ENCODE results near the gene BRF1.

DNA sequence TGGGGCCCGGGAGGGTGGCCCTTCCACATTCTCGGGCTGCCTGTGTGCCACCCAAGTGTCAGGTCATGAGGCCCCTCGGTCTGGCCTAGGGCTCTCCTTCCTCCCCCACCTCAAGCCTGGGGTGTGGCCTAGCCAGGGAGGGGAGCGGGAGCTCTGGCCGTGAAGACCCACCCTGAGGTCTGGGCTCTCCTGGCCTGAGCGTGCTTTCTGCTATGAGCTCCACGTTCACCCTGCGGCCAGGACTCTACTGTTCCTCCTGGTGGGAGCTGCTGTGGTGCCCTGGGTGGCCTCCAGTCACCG lies 25.7 kb upstream of the BRF1 start:
- no peak for TF ChIP-seq POLR2AphosphoS5 (IDR thresholded peaks at IDR 0.05; ENCODE audit: low read depth, low read length)
- TF ChIP-seq, protein P1, sequence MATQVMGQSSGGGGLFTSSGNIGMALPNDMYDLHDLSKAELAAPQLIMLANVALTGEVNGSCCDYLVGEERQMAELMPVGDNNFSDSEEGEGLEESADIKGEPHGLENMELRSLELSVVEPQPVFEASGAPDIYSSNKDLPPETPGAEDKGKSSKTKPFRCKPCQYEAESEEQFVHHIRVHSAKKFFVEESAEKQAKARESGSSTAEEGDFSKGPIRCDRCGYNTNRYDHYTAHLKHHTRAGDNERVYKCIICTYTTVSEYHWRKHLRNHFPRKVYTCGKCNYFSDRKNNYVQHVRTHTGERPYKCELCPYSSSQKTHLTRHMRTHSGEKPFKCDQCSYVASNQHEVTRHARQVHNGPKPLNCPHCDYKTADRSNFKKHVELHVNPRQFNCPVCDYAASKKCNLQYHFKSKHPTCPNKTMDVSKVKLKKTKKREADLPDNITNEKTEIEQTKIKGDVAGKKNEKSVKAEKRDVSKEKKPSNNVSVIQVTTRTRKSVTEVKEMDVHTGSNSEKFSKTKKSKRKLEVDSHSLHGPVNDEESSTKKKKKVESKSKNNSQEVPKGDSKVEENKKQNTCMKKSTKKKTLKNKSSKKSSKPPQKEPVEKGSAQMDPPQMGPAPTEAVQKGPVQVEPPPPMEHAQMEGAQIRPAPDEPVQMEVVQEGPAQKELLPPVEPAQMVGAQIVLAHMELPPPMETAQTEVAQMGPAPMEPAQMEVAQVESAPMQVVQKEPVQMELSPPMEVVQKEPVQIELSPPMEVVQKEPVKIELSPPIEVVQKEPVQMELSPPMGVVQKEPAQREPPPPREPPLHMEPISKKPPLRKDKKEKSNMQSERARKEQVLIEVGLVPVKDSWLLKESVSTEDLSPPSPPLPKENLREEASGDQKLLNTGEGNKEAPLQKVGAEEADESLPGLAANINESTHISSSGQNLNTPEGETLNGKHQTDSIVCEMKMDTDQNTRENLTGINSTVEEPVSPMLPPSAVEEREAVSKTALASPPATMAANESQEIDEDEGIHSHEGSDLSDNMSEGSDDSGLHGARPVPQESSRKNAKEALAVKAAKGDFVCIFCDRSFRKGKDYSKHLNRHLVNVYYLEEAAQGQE (IDR thresholded peaks at IDR 0.05; ENCODE audit: low read depth, low read length) = no peak
- no peak for TF ChIP-seq SMC3 (IDR thresholded peaks at IDR 0.05; ENCODE audit: low read depth, low read length)
- TF ChIP-seq, protein P2, sequence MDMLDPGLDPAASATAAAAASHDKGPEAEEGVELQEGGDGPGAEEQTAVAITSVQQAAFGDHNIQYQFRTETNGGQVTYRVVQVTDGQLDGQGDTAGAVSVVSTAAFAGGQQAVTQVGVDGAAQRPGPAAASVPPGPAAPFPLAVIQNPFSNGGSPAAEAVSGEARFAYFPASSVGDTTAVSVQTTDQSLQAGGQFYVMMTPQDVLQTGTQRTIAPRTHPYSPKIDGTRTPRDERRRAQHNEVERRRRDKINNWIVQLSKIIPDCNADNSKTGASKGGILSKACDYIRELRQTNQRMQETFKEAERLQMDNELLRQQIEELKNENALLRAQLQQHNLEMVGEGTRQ (IDR thresholded peaks at IDR 0.05; ENCODE audit: borderline replicate concordance, low read depth, low read length) = no peak
- TF ChIP-seq, protein P3, sequence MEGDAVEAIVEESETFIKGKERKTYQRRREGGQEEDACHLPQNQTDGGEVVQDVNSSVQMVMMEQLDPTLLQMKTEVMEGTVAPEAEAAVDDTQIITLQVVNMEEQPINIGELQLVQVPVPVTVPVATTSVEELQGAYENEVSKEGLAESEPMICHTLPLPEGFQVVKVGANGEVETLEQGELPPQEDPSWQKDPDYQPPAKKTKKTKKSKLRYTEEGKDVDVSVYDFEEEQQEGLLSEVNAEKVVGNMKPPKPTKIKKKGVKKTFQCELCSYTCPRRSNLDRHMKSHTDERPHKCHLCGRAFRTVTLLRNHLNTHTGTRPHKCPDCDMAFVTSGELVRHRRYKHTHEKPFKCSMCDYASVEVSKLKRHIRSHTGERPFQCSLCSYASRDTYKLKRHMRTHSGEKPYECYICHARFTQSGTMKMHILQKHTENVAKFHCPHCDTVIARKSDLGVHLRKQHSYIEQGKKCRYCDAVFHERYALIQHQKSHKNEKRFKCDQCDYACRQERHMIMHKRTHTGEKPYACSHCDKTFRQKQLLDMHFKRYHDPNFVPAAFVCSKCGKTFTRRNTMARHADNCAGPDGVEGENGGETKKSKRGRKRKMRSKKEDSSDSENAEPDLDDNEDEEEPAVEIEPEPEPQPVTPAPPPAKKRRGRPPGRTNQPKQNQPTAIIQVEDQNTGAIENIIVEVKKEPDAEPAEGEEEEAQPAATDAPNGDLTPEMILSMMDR (IDR thresholded peaks at IDR 0.05) = no peak
- TF ChIP-seq GABPA (IDR thresholded peaks at IDR 0.05; ENCODE audit: low read depth) = no peak
- no peak for TF ChIP-seq ELF1 (IDR thresholded peaks at IDR 0.05)
- no peak for TF ChIP-seq EZH2phosphoT487 (IDR thresholded peaks at IDR 0.05; ENCODE audit: borderline replicate concordance, low read depth)
- TF ChIP-seq RAD21 (IDR thresholded peaks at IDR 0.05; ENCODE audit: low read length) = no peak

Measured in SK-N-SH (cell line).